ENCODE measurements around the gene ACAD10.

ACAD10 gene

GRCh38 chr12:111780166-111780565 lies 94.3 kb downstream of the ACAD10 start:
- no peak for DNase-seq

- DNase-seq = no peak
Observed at GRCh38 chr12:111780615-111781014, 94.8 kb downstream of the ACAD10 start.

GRCh38 chr12:111781085-111781658 lies 95.3 kb downstream of the ACAD10 start:
- DNase-seq = no peak

GRCh38 chr12:111783046-111783445 lies 97.2 kb downstream of the ACAD10 start:
- DNase-seq = no peak

- no peak for DNase-seq
Observed at GRCh38 chr12:111784953-111785352, 99.1 kb downstream of the ACAD10 start.

GRCh38 chr12:111785651-111786050 lies 99.8 kb downstream of the ACAD10 start:
- DNase-seq = no peak

GRCh38 chr12:111788178-111788654 lies 102.4 kb downstream of the ACAD10 start:
- no peak for DNase-seq

- no peak for DNase-seq
Observed at GRCh38 chr12:111789779-111790178, 103.9 kb downstream of the ACAD10 start.

- no peak for DNase-seq
Observed at GRCh38 chr12:111791507-111791906, 105.7 kb downstream of the ACAD10 start.

- DNase-seq = no peak
Observed at GRCh38 chr12:111792155-111792855, 106.5 kb downstream of the ACAD10 start.

GRCh38 chr12:111792856-111793235 lies 107.0 kb downstream of the ACAD10 start:
- no peak for DNase-seq

GRCh38 chr12:111798182-111798581 lies 112.3 kb downstream of the ACAD10 start:
- DNase-seq = no peak

- DNase-seq = no peak
Observed at GRCh38 chr12:111799758-111800157, 113.9 kb downstream of the ACAD10 start.

GRCh38 chr12:111803038-111803626 lies 117.3 kb downstream of the ACAD10 start:
- DNase-seq = no peak

GRCh38 chr12:111803851-111804250 lies 118.0 kb downstream of the ACAD10 start:
- no peak for DNase-seq

GRCh38 chr12:111806304-111806703 lies 120.5 kb downstream of the ACAD10 start:
- DNase-seq = no peak

Measured in SW 1271 (cell line).